HL-60 (cell line): ENCODE data around the gene DMD.

ENCODE experiments used
- CTCF ChIP-seq: IDR thresholded peaks from one replicate; pipeline ENCODE4 v1.5.1; 2011; ENCODE audit warnings: low read length, control low read depth, inconsistent platforms; ENCODE audit not compliant: insufficient read depth
- POLR2AphosphoS5 ChIP-seq: IDR thresholded peaks from 2 replicates; pipeline ENCODE4 v1.6.1; 2012; ENCODE audit warnings: low read depth

GRCh38 chrX:33210156-33210555, 1.2 kb downstream of the DMD start:
- TF ChIP-seq CTCF (no peak), POLR2AphosphoS5 (no peak)
